Upper lobe of left lung (tissue), 6 donors: ENCODE data around the gene ULK1. TPM values are rescaled to one million over a fixed set of nuclear protein-coding genes. Genes with fewer than 3 reads are reported as not detected.

ENCODE experiments used
- ATAC-seq, 2 donors: fragments of 200-7000 bp; cut with Tn5 transposase; one replicate each; pipeline ENCODE4 v1.9.1; 2022; ENCODE audit warnings: mild to moderate bottlenecking in 2 of 2, moderate library complexity in 2 of 2; ENCODE audit not compliant: low FRiP score in 2 of 2
- DNase-seq, 2 donors: peaks; one replicate each; pipeline ENCODE4 v3.0.0-alpha.2; 2019 to 2020
- H3K27ac ChIP-seq, 4 donors: fragments of 200-600 bp; sonication (generic); one replicate each; pipeline ENCODE4 v1.5.1; 2016 to 2019
- H3K27me3 ChIP-seq, 4 donors: fragments of 200-600 bp; sonication (generic); one replicate each; pipeline ENCODE4 v1.5.1; 2017 to 2019
- H3K36me3 ChIP-seq, 4 donors: fragments of 200-600 bp; sonication (generic); one replicate each; pipeline ENCODE4 v1.5.1; 2016 to 2019
- H3K4me1 ChIP-seq, 4 donors: fragments of 200-600 bp; sonication (generic); one replicate each; pipeline ENCODE4 v1.5.1; 2018 to 2019
- H3K4me3 ChIP-seq, 4 donors: fragments of 200-600 bp; sonication (generic); one replicate each; pipeline ENCODE4 v1.5.1; 2017 to 2019; ENCODE audit warnings: mild to moderate bottlenecking in 2 of 4, moderate library complexity in 1 of 4
- H3K9me3 ChIP-seq, 4 donors: fragments of 200-600 bp; sonication (generic); one replicate each; pipeline ENCODE4 v1.5.1; 2018 to 2019
- EP300 ChIP-seq, 4 donors: sonication (generic); formaldehyde crosslinking; IDR thresholded peaks; one replicate each; pipeline ENCODE4 v1.5.1; 2017; ENCODE audit warnings: antibody characterized with exemption in 4 of 4, control low read depth in 2 of 4
- POLR2A ChIP-seq, 4 donors: fragments of 450-650 bp; IDR thresholded peaks; one replicate each; pipeline ENCODE4 v1.5.1; 2016 to 2017; ENCODE audit warnings: antibody characterized with exemption in 4 of 4, mild to moderate bottlenecking in 2 of 4
- POLR2AphosphoS5 ChIP-seq, 2 donors: sonication (generic); formaldehyde crosslinking; IDR thresholded peaks; one replicate each; pipeline ENCODE4 v1.5.1; 2017; ENCODE audit warnings: antibody characterized with exemption in 2 of 2
- WGBS, 2 donors: methylation state at CpG; one replicate each; pipeline ENCODE4 v1.1.5; 2017 to 2018; 5-methylcytosine and 5-hydroxymethylcytosine counted together
- small RNA-seq, 4 donors: library from RNA; depleted of rRNA; stranded (forward); fragments of <200 nt; gene quantifications; one replicate each; pipeline ENCODE3, GENCODE V24; 2016
- total RNA-seq, 6 donors: library from RNA; depleted of rRNA in 4 of 6; stranded (reverse); fragments of >200 nt in 4 of 6; gene quantifications; one replicate each; pipeline versions ENCODE4 v1.1.0 to v1.2.1, GENCODE V29; 2016 to 2021
- TF ChIP-seq, protein P1 (sequence below), 6 experiments: fragments of 450-650 bp in 4 of 6; fragments of 200-600 bp in 2 of 6; sonication (generic) in 2 of 6; IDR thresholded peaks; one replicate each; pipeline ENCODE4 v1.5.1; 2016 to 2019; ENCODE audit warnings: antibody characterized with exemption in 6 of 6
- donor health status: DM: no; HTN: no; CAD: no; lungs with moderate emphysema.
- donor health status: DM: no; HTN: yes; CAD: no; lungs with severe emphysema.

ULK1 gene
- total RNA-seq, 6 donors from 2014 or later: 6.8 to 93.2 (median 40.7) TPM

DNA sequence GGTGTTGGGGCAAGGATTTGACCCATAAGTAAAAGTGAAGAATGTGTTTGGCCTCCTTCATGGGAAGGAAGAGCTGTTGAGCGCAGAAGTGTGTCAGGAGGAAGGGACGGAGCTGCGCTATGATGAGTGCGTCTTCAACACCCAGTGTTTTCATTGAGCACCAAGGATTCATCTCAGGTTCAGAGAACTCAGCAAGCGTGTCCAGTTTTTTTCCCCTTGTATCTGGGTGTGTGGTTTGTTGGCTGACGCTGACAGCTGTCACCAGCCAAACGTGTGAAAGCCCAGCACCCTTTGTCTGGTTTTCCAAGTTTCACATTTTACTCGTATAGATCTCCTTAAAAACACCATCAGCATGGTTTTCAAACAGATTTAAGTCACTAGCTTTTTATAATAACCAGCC, 67.6 kb downstream of the ULK1 start:
- DNase-seq: no peak
- Histone ChIP-seq H3K4me1 (peaks cover 0 to 17% (median 9%) of the 10 kb centered on the region in 4 donors), H3K27ac (no peak overlapping the region), H3K4me3 (no peak overlapping the region), H3K9me3 (no peaks in the 10 kb centered on the region), H3K36me3 (peaks cover 0 to 24% (median 12%) of the 10 kb centered on the region in 4 donors), H3K27me3 (no peaks in the 10 kb centered on the region)
- 85 to 87% methylated on average over 8 of the region's 8 CpGs for WGBS, 2 donors
- no peak for ATAC-seq
- TF ChIP-seq POLR2A (IDR thresholded peaks at IDR 0.05): no peak
- TF ChIP-seq POLR2AphosphoS5 (IDR thresholded peaks at IDR 0.05): no peak
- TF ChIP-seq EP300 (IDR thresholded peaks at IDR 0.05): no peak

DNA sequence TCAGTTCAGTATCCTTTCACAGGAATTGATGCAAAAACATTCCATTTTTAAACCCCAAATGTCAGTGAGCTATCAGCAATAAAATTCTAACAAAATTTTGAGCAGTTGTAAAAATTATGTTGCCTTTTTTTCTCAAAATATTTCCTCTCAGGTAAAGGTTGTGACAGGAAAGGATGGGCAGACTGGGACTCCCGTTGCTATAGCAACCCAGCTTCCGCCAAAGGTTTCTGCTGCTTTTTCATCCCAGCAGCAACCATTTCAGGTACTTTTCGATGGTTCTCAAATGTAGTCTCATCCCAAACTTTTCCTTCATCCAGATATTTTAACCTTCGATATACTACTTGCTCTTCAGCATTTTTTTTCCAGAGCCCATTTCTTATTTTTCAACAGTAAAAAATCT, 69.0 kb downstream of the ULK1 start:
- Histone ChIP-seq H3K4me1 (peaks cover 0 to 12% (median 6%) of the 10 kb centered on the region in 4 donors), H3K27me3 (no peaks in the 10 kb centered on the region), H3K4me3 (no peak overlapping the region), H3K27ac (no peak overlapping the region), H3K36me3 (peaks cover 0 to 24% (median 12%) of the 10 kb centered on the region in 4 donors), H3K9me3 (no peaks in the 10 kb centered on the region)
- ATAC-seq (no peak), DNase-seq (no peak)
- TF ChIP-seq, protein P1, sequence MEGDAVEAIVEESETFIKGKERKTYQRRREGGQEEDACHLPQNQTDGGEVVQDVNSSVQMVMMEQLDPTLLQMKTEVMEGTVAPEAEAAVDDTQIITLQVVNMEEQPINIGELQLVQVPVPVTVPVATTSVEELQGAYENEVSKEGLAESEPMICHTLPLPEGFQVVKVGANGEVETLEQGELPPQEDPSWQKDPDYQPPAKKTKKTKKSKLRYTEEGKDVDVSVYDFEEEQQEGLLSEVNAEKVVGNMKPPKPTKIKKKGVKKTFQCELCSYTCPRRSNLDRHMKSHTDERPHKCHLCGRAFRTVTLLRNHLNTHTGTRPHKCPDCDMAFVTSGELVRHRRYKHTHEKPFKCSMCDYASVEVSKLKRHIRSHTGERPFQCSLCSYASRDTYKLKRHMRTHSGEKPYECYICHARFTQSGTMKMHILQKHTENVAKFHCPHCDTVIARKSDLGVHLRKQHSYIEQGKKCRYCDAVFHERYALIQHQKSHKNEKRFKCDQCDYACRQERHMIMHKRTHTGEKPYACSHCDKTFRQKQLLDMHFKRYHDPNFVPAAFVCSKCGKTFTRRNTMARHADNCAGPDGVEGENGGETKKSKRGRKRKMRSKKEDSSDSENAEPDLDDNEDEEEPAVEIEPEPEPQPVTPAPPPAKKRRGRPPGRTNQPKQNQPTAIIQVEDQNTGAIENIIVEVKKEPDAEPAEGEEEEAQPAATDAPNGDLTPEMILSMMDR (IDR thresholded peaks at IDR 0.05): no peak
- no peak for TF ChIP-seq POLR2A (IDR thresholded peaks at IDR 0.05)
- TF ChIP-seq POLR2AphosphoS5 (IDR thresholded peaks at IDR 0.05): no peak
- TF ChIP-seq EP300 (IDR thresholded peaks at IDR 0.05): no peak
- 85 to 87% methylated on average over 4 of the region's 4 CpGs for WGBS, 2 donors

DNA sequence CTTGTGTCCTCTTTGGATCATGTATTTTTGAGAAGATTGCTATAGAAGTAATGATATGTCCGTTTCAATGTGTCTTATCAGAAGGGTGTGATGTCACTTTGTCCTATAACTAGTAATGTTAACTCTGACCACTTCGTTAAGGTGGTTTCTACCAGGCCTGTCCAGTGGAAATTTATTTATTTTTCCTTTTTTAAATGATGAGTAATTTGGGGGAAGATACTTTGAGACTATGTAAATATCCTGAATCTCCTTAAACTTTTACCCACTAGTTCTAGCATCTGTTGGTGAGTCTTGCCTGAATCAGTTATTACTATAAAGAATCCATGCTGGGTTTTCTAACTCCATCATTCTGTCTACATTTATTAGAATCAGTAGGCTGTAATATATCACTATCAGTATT, 70.7 kb downstream of the ULK1 start:
- H3K4me1 ChIP-seq: peaks cover 0 to 5% (median 0%) of the 10 kb centered on the region in 4 donors
- no peaks in the 10 kb centered on the region for H3K9me3 ChIP-seq
- peaks cover 0 to 24% (median 12%) of the 10 kb centered on the region in 4 donors for H3K36me3 ChIP-seq
- 83 to 87% methylated on average over 2 of the region's 2 CpGs for WGBS, 2 donors
- no peak for DNase-seq
- no peaks in the 10 kb centered on the region for H3K27me3 ChIP-seq
- no peak overlapping the region for H3K4me3 ChIP-seq
- no peak for ATAC-seq
- no peak overlapping the region for H3K27ac ChIP-seq
- TF ChIP-seq EP300 (IDR thresholded peaks at IDR 0.05): no peak
- TF ChIP-seq POLR2A (IDR thresholded peaks at IDR 0.05): no peak
- TF ChIP-seq POLR2AphosphoS5 (IDR thresholded peaks at IDR 0.05): no peak
- TF ChIP-seq, protein P1 (IDR thresholded peaks at IDR 0.05): no peak

DNA sequence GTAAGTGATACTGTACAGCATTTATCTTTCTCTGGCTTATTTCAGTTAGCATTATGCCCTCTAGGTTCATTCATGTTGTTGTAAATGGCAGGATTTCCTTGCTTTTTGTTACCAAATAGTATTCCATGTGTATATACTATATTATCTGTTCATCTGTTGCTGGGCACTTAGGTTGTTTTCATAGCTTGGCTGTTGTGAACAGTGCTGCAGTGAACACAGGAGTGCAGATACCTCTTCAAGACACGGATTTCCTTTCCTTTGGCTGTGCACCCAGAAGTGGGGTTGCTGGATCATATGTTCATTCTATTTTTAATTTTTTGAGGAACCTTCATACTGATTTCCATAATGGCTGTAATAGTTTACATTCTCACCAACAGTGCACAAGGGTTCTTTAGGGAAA, 76.8 kb downstream of the ULK1 start:
- no peak overlapping the region for H3K4me3 ChIP-seq
- peaks cover 0 to 14% (median 8%) of the 10 kb centered on the region in 4 donors for H3K4me1 ChIP-seq
- DNase-seq (no peak), ATAC-seq (no peak)
- no peaks in the 10 kb centered on the region for H3K9me3 ChIP-seq
- H3K36me3 ChIP-seq: peaks cover 0 to 8% (median 2%) of the 10 kb centered on the region in 4 donors
- 20 to 50% methylated on average over 1 of the region's 1 CpG for WGBS, 2 donors
- TF ChIP-seq EP300 (IDR thresholded peaks at IDR 0.05) (no peak), POLR2AphosphoS5 (IDR thresholded peaks at IDR 0.05) (no peak), POLR2A (IDR thresholded peaks at IDR 0.05) (no peak)
- TF ChIP-seq, protein P1 (IDR thresholded peaks at IDR 0.05): no peak
- H3K27ac ChIP-seq: no peak overlapping the region
- no peaks in the 10 kb centered on the region for H3K27me3 ChIP-seq

Small RNA genes lying within 50 kb of the gene (small RNA-seq; reads per million reads assigned to genes)
- 0 reads per million in 4 donors for gene AC131009.3

Other genes with a start within 250 kb of the ULK1 start
- gene SFSWAP, start 183.5 kb upstream of the ULK1 start, total RNA-seq: 100 to 1,000 TPM in 1 of 6 donors, 10 to 100 TPM in 5; 33.9 to 136 (median 51.4) TPM
- gene MMP17, start 66.2 kb upstream of the ULK1 start, total RNA-seq: 1 to 10 TPM; 3.1 to 7.1 (median 5.9) TPM
- 10 to 100 TPM; 11.3 to 30.7 (median 22.5) TPM for gene PUS1, start 34.7 kb downstream of the ULK1 start, total RNA-seq
- 10 to 100 TPM; 21.7 to 61.8 (median 40.4) TPM for gene EP400, start 55.3 kb downstream of the ULK1 start, total RNA-seq
- gene DDX51, start 249.7 kb downstream of the ULK1 start, total RNA-seq: 10 to 100 TPM in 5 of 6 donors, 1 to 10 TPM in 1; 8.7 to 23.5 (median 19.2) TPM
- gene NOC4L, start 249.8 kb downstream of the ULK1 start, total RNA-seq: 10 to 100 TPM in 5 of 6 donors, 1 to 10 TPM in 1; 7.4 to 22.4 (median 19.2) TPM